GM21423 (cell line): ENCODE data around the gene TLE1.
"Not testable (repeated sequence)": the region's sequence is repeated elsewhere in the genome, so short reads cannot be mapped to it uniquely, and the experiment has no call there.

ENCODE experiments used
- ATAC-seq: cut with Tn5 transposase; IDR thresholded peaks from one replicate; pipeline ENCODE4 v1.9.1; 2021; ENCODE audit warnings: mild to moderate bottlenecking, moderate library complexity; ENCODE audit not compliant: unreplicated experiment

Gene TLE1

GRCh38 chr9:81602887-81603680, 86.3 kb downstream of the TLE1 start:
- ATAC-seq, result no peak

GRCh38 chr9:81601639-81602623, 87.4 kb downstream of the TLE1 start:
- ATAC-seq, result no peak

GRCh38 chr9:81600631-81601030, 88.7 kb downstream of the TLE1 start:
- ATAC-seq, result no peak

GRCh38 chr9:81599837-81600236, 89.5 kb downstream of the TLE1 start:
- no peak for ATAC-seq

GRCh38 chr9:81598811-81599210, 90.5 kb downstream of the TLE1 start:
- ATAC-seq, result no peak

GRCh38 chr9:81598123-81598497, 91.2 kb downstream of the TLE1 start:
- ATAC-seq, result no peak

- ATAC-seq, result no peak
These were observed 91.8 kb downstream of the TLE1 start for GRCh38 chr9:81597419-81598122.

- ATAC-seq, result no peak
These were observed 92.5 kb downstream of the TLE1 start for GRCh38 chr9:81596679-81597418.

- no peak for ATAC-seq
These were observed 93.3 kb downstream of the TLE1 start for GRCh38 chr9:81595887-81596543.

GRCh38 chr9:81595293-81595692, 94.1 kb downstream of the TLE1 start:
- not testable (repeated sequence) for ATAC-seq

GRCh38 chr9:81594415-81594814, 94.9 kb downstream of the TLE1 start:
- ATAC-seq, result no peak

- no peak for ATAC-seq
These were observed 96.5 kb downstream of the TLE1 start for GRCh38 chr9:81592887-81593266.

GRCh38 chr9:81591791-81592190, 97.6 kb downstream of the TLE1 start:
- ATAC-seq, result no peak

GRCh38 chr9:81590688-81591087, 98.7 kb downstream of the TLE1 start:
- ATAC-seq, result no peak

GRCh38 chr9:81589819-81590218, 99.5 kb downstream of the TLE1 start:
- ATAC-seq, result no peak

- no peak for ATAC-seq
These were observed 100.0 kb downstream of the TLE1 start for GRCh38 chr9:81589392-81589791.

GRCh38 chr9:81588148-81588871, 101.0 kb downstream of the TLE1 start:
- ATAC-seq, result no peak

- no peak for ATAC-seq
These were observed 102.6 kb downstream of the TLE1 start for GRCh38 chr9:81586786-81587185.

GRCh38 chr9:81585191-81585763, 104.1 kb downstream of the TLE1 start:
- ATAC-seq, result no peak
